Ishikawa (cell line): ENCODE results near the gene MYL10.

Source experiments
- CEBPB ChIP-seq: IDR thresholded peaks from 2 replicates; pipeline ENCODE4 v1.6.1; 2012
- CREB1 ChIP-seq: IDR thresholded peaks from 2 replicates; pipeline ENCODE4 v1.6.1; 2012; ENCODE audit warnings: low read depth
- EGR1 ChIP-seq: IDR thresholded peaks from 2 replicates; pipeline ENCODE4 v1.6.1; 2012
- EP300 ChIP-seq: IDR thresholded peaks from 2 replicates; pipeline ENCODE4 v1.6.1; 2012; ENCODE audit warnings: borderline replicate concordance
- NFIC ChIP-seq: IDR thresholded peaks from 2 replicates; pipeline ENCODE4 v1.6.1; 2012
- RAD21 ChIP-seq: IDR thresholded peaks from 2 replicates; pipeline ENCODE4 v1.6.1; 2012; ENCODE audit warnings: low read depth
- TAF1 ChIP-seq: IDR thresholded peaks from 2 replicates; pipeline ENCODE4 v1.6.1; 2012; ENCODE audit warnings: low read depth, mild to moderate bottlenecking
- TEAD4 ChIP-seq: IDR thresholded peaks from 2 replicates; pipeline ENCODE4 v1.6.1; 2012
- YY1 ChIP-seq: IDR thresholded peaks from 2 replicates; pipeline ENCODE4 v1.6.1; 2012; ENCODE audit warnings: low read depth
- TF ChIP-seq, protein P1 (sequence below): IDR thresholded peaks from 2 replicates; pipeline ENCODE4 v1.6.1; 2012; ENCODE audit warnings: low read depth, mild to moderate bottlenecking
- TF ChIP-seq, protein P2 (sequence below): IDR thresholded peaks from 2 replicates; pipeline ENCODE4 v1.6.1; 2012

DNA sequence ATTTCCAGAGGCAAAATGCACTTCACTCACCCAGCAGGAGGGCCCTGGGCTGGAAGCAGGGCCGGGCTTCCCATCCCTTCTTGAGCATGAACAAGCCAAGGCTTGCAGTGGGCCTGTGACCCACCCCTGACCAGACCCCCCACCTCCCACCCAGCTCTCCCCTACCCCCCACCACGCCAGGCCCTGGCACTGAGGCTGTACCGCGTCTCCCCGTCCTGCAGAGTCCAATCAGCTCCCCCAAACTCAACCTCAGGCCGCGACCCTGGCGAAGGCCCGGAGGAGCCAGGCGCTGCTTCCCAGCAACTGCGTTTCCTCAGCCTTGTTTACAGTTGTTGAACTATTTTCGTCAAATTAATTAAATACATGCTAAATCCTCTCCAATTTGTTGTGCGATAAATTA is 16.9 kb upstream of the MYL10 start:
- no peak for TF ChIP-seq YY1
- no peak for TF ChIP-seq CREB1
- TF ChIP-seq, protein P1, sequence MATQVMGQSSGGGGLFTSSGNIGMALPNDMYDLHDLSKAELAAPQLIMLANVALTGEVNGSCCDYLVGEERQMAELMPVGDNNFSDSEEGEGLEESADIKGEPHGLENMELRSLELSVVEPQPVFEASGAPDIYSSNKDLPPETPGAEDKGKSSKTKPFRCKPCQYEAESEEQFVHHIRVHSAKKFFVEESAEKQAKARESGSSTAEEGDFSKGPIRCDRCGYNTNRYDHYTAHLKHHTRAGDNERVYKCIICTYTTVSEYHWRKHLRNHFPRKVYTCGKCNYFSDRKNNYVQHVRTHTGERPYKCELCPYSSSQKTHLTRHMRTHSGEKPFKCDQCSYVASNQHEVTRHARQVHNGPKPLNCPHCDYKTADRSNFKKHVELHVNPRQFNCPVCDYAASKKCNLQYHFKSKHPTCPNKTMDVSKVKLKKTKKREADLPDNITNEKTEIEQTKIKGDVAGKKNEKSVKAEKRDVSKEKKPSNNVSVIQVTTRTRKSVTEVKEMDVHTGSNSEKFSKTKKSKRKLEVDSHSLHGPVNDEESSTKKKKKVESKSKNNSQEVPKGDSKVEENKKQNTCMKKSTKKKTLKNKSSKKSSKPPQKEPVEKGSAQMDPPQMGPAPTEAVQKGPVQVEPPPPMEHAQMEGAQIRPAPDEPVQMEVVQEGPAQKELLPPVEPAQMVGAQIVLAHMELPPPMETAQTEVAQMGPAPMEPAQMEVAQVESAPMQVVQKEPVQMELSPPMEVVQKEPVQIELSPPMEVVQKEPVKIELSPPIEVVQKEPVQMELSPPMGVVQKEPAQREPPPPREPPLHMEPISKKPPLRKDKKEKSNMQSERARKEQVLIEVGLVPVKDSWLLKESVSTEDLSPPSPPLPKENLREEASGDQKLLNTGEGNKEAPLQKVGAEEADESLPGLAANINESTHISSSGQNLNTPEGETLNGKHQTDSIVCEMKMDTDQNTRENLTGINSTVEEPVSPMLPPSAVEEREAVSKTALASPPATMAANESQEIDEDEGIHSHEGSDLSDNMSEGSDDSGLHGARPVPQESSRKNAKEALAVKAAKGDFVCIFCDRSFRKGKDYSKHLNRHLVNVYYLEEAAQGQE: no peak
- TF ChIP-seq EGR1: no peak
- TF ChIP-seq RAD21: no peak
- no peak for TF ChIP-seq NFIC
- TF ChIP-seq CEBPB: no peak
- no peak for TF ChIP-seq TEAD4
- TF ChIP-seq, protein P2, sequence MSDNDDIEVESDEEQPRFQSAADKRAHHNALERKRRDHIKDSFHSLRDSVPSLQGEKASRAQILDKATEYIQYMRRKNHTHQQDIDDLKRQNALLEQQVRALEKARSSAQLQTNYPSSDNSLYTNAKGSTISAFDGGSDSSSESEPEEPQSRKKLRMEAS: no peak
- no peak for TF ChIP-seq TAF1
- no peak for TF ChIP-seq EP300
